CD4-positive, alpha-beta T cell treated with Interleukin-15 for 4 hours (primary cell): ENCODE measurements around the gene GFRA1.

Experiments
- DNase-seq: peaks from one replicate; pipeline ENCODE4 v3.0.0-alpha.2; 2020; ENCODE audit warnings: low spot score

GFRA1 gene

GRCh38 chr10:116101616-116102315 is 171.2 kb downstream of the GFRA1 start:
- DNase-seq: no peak

GRCh38 chr10:116100984-116101383 is 172.0 kb downstream of the GFRA1 start:
- no peak for DNase-seq

- no peak for DNase-seq
Observed at GRCh38 chr10:116099023-116099420, 174.0 kb downstream of the GFRA1 start.

DNA sequence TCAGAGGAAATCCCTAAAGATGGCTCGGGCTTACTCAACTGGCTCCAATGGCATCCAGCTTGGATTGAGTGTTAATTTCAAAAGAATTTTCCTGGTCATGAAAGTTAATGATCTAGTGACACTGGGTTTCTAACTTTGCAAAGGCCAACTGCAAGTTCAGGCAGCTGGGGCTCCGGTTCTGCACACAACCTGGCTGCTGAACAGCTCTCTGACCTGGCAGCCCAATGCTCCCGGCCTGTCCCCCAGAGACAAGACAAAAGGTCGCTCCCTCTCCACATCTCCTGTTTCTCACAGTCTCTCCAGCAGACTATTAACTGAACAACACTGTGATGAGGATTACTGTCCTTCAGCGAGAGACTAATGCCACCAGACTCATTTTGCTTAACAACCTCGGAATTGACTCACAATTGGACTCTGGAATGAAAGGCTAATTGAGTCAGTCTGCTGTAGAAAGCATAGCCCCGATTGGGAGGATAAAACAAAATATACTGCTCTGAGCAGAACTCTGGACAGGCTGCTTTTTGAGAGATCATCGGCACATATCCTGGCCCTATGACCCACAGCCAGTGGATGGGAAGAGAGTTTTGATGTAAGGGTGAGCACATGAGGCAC is 174.5 kb downstream of the GFRA1 start:
- no peak for DNase-seq

- DNase-seq: no peak
Observed at GRCh38 chr10:116097239-116097784, 175.7 kb downstream of the GFRA1 start.

DNA sequence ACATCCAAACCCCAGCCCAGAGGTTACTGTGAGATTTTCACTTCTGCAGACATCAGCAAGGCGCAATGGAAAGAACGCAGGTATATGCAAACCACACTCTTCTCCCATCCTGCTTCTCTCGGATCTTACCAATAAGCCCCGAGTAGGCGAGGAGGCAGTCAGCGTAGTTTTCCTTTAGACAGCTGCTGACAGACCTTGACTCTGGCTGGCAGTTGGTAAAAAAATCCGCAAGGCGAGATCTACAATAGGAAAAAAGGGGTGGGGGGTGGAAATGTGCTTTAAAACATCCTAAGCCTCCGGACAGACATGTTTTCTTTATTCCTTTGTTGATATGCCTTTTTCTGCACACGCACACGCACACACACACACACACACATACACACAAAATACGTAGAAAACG is 176.5 kb downstream of the GFRA1 start:
- DNase-seq: no peak

DNA sequence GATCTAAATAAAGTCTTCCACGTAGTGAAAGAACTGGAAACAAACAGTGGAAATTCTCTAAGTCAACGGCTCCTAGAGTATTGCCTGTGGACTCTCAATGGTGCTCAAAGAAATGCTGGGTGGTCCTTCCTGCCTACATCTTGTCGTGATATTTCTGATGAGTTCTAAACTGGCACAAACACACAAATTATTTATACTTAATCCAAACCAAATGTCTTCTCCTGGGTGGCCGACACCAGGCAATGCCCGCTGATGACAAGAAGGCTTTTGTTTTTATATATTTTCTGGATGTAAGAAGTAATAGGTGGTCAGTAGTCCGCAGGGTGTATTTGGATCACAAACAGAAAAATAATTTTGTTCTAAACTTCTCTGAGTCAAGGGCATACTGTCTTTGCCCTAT is 178.7 kb downstream of the GFRA1 start:
- DNase-seq: no peak

GRCh38 chr10:116093031-116093430 is 180.0 kb downstream of the GFRA1 start:
- DNase-seq: no peak

DNA sequence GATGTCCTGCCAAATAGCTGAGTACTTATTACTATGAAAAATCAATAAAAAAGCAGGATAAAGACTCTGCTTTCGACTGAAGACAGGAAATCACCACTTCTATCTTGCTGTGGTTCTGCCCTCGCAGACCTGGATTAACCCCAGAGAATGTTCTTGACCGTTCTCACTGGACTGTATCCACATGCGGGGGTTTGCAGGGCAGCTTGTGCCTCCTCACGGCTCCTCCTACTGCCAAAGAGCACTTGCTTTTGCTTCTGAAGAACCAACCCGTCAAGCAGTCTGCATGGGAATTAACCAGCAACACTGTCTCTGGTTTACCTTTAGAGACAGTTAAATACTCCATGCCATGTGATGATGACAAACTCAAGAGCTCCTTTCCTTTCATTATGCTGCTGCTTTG is 184.0 kb downstream of the GFRA1 start:
- DNase-seq: no peak

DNA sequence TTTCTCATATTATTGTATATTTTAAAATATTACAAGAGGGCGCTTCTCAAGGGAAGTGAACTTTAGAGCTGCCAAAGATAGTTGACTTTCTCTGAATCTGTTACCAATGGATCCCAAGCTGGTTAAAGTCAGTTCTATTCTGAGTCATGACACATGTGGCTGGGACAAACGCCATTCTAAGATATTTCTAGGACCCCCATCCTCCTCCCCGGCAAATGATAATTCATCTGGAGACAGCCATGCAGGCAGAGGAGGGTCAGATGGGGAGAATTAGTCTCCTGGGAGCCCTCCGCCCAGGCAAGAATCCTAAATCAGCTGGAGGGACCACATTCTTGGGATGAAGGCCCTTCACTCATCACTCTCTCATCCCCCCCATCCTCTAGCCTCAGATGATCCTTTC is 187.7 kb downstream of the GFRA1 start:
- DNase-seq: no peak

GRCh38 chr10:116084161-116084560 is 188.8 kb downstream of the GFRA1 start:
- DNase-seq: no peak

GRCh38 chr10:116083226-116083762 is 189.7 kb downstream of the GFRA1 start:
- no peak for DNase-seq

- DNase-seq: no peak
Observed at GRCh38 chr10:116082762-116083161, 190.2 kb downstream of the GFRA1 start.

GRCh38 chr10:116082206-116082605 is 190.8 kb downstream of the GFRA1 start:
- DNase-seq: no peak

GRCh38 chr10:116080553-116080952 is 192.5 kb downstream of the GFRA1 start:
- DNase-seq: no peak

GRCh38 chr10:116079355-116079754 is 193.7 kb downstream of the GFRA1 start:
- DNase-seq: no peak

DNA sequence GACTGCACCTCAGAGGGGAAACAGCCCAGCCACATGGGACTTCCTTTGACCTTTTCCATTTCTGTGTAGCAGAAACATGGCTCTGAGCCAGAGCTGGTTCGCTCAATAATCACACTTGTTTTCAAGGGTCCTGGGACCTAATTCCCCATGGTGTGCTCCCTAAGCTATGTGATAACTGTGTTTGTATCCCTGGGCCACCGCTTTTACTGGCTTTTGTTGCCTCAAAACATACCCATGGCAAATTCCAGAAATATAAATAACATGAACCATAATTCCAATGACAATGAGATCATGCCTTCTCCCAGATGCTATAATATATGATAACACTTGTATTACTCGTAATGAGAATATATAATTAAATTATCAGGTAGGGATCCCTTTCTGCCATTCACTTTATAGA is 196.4 kb downstream of the GFRA1 start:
- DNase-seq: no peak

DNA sequence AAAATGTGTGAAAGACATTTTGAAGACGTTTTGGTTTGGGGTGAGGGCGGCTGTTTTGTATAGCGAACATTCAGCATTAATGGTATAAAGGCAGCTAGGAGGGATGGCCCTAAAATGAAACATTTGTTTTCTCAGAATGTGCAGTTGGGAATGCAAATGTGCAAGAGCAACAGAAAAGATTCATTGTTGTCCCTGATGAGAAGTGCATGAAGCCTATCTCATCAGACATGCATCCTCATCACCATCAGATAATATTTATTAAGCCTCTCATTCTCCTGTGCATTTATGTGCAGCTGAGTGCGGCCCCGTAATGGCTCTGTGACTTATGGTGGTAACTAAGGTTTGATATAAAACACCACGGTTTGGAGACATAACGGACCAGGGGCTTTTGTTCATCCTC is 199.5 kb downstream of the GFRA1 start:
- no peak for DNase-seq

DNA sequence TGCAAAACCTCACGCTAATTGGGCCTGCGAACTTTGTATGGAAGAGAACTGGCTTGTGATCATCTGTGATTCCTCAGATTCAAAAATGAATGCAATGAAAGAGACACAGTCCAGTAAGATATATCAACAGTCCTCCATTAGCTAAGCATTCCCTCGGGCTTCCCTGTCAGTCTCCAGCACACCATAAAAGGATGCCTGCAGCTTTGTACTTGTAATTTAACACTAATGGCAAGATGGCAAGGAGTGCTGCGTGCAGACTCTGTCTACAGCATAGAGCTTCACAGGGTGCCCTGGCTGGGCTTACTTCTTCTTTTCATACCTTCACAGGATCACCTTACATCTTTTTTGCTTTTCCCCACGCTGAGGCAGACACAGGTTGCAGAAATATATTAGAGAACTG is 200.0 kb downstream of the GFRA1 start:
- no peak for DNase-seq

DNA sequence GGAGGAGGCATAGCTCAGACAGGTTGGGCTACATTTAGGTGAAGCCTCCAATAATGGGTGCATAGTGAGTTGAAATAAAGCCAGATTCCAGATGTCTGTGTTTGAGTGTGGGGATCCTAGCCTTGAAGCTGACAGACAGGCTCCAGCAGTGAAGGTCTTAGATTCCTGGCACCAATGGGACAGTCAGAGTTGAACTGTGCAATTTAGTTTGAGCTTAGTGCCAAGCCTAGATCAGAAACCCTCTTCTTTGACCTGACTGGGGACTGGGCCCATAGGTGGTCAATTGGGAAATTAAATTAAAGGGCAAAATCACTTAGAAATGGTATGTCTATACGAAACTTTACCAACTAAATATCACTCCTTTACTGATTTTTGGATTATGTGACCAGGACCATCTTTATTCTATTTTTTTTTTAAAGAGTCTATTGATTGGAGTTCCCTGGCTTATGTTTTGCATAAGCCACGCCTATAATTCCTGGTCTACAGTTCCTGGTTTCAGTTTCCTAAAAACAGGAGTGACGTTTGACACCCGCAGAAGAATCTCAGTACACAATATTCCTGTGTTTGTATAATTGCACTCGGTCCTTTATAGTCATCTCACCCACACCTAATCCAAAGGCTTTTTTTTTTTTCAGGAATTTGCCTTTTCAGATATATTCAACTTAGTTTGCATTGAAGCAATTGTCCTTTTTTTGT is 201.4 kb downstream of the GFRA1 start:
- DNase-seq: no peak

GRCh38 chr10:116070743-116071320 is 202.2 kb downstream of the GFRA1 start:
- no peak for DNase-seq

DNA sequence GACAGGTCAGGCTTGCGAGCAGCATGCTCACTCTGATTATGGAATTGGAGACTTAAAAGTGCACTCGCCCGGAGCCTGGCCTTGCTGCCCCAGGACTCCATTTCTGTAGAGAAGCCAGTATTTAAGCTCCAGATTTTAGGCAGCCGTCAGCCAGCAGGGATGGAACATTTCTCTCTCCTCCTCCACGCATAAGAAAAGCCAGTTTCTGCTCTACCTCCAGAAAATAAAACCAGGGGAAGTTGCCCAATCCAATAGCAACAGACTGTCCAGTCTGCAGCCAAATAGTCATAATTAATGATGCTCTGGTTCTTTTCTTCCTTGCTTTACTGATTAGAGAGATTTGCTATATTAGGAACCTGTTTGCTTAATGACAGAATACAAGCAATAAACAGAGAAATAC is 203.2 kb downstream of the GFRA1 start:
- no peak for DNase-seq

- DNase-seq: no peak
Observed at GRCh38 chr10:116067825-116068224, 205.2 kb downstream of the GFRA1 start.
